OCI-LY7 (cell line): Measurements from ENCODE around the gene SLC25A25. TPM values are rescaled to one million over a fixed set of nuclear protein-coding genes. Genes with fewer than 3 reads are reported as not detected.

Experiments used
- BruUV-seq: library from RNA; stranded (reverse); fragments of 400-500 nt; replicated peaks from 2 replicates; lab custom pipeline; 2021; lab: Mats Ljungman, UMichigan
- CTCF ChIA-PET: fragments of 300-600 bp; sonication (Branson Sonifier 250); formaldehyde crosslinking; loops from one replicate; lab custom pipeline; 2022; ENCODE audit warnings: antibody characterized with exemption; ENCODE audit not compliant: unreplicated experiment; lab: Charles Lee
- POLR2A ChIA-PET: fragments of 300-600 bp; sonication (Branson Sonifier 250); formaldehyde crosslinking; loops from one replicate; lab custom pipeline; 2022; ENCODE audit warnings: antibody characterized with exemption; lab: Charles Lee
- DNase-seq: peaks from one replicate; pipeline ENCODE4 v3.0.0-alpha.2; 2015; ENCODE audit warnings: low spot score
- H2AFZ ChIP-seq: fragments of 200-600 bp; sonication (generic), shearing (Covaris generic); 2 replicates; pipeline ENCODE4 v1.6.1; 2014; ENCODE audit warnings: mild to moderate bottlenecking, antibody characterized with exemption, low read length, moderate library complexity
- H3K27ac ChIP-seq: fragments of 200-600 bp; sonication (generic); 2 replicates; pipeline ENCODE4 v1.5.1; 2014; ENCODE audit warnings: mixed run types, low read depth, mild to moderate bottlenecking, moderate library complexity, low read length, inconsistent platforms; ENCODE audit not compliant: poor library complexity, severe bottlenecking
- H3K36me3 ChIP-seq: fragments of 200-600 bp; sonication (generic); 2 replicates; pipeline ENCODE4 v1.6.1; 2014; ENCODE audit warnings: mild to moderate bottlenecking, antibody characterized with exemption, low read length, moderate library complexity, mixed read lengths; ENCODE audit not compliant: insufficient read depth
- H3K4me1 ChIP-seq: fragments of 200-600 bp; sonication (generic); 2 replicates; pipeline ENCODE4 v1.5.1; 2014; ENCODE audit warnings: mild to moderate bottlenecking, low read length; ENCODE audit not compliant: insufficient read depth, poor library complexity, severe bottlenecking
- H3K4me2 ChIP-seq: fragments of 200-600 bp; sonication (generic); 2 replicates; pipeline ENCODE4 v1.6.1; 2014; ENCODE audit warnings: mild to moderate bottlenecking, low read length
- H3K4me3 ChIP-seq: fragments of 200-600 bp; sonication (generic); 2 replicates; pipeline ENCODE4 v1.5.1; 2014; ENCODE audit warnings: mild to moderate bottlenecking, low read depth, low read length; ENCODE audit not compliant: poor library complexity, severe bottlenecking
- H3K79me2 ChIP-seq: fragments of 200-600 bp; sonication (generic); 2 replicates; pipeline ENCODE4 v1.6.1; 2016; ENCODE audit warnings: low read depth, mild to moderate bottlenecking, low read length, moderate library complexity, mixed read lengths; ENCODE audit not compliant: insufficient read depth
- H3K9me2 ChIP-seq: fragments of 200-600 bp; sonication (generic); 2 replicates; pipeline ENCODE4 v1.6.1; 2016; ENCODE audit warnings: mild to moderate bottlenecking, low read length, mixed read lengths; ENCODE audit not compliant: insufficient read depth
- H3K9me3 ChIP-seq: fragments of 200-600 bp; sonication (generic); 2 replicates; pipeline ENCODE4 v1.6.1; 2014; ENCODE audit warnings: mild to moderate bottlenecking, mixed run types, low read length, mixed read lengths
- H4K20me1 ChIP-seq: fragments of 200-600 bp; sonication (generic); 2 replicates; pipeline ENCODE4 v1.6.1; 2014; ENCODE audit warnings: mild to moderate bottlenecking, antibody characterized with exemption, low read length, moderate library complexity, mixed read lengths; ENCODE audit not compliant: insufficient read depth
- CTCF ChIP-seq: fragments of 200-600 bp; sonication (generic); conservative IDR thresholded peaks from 2 replicates; pipeline ENCODE4 v1.5.1; 2014; ENCODE audit warnings: mild to moderate bottlenecking, antibody characterized with exemption, low read length, moderate library complexity, mixed read lengths
- EZH2phosphoT487 ChIP-seq: fragments of 200-600 bp; sonication (generic); IDR thresholded peaks from 2 replicates; pipeline ENCODE4 v1.6.1; 2018; ENCODE audit warnings: low read depth, borderline replicate concordance, mild to moderate bottlenecking, mixed run types, antibody characterized with exemption, low read length, moderate library complexity, mixed read lengths
- intact Hi-C: fragments of 100-400 bp; cut with micrococcal nuclease; formaldehyde crosslinking; loops from one replicate; pipeline ENCODE4 v1.10.0; 2022; ENCODE audit not compliant: unreplicated experiment
- total RNA-seq, 2 experiments: library from RNA; depleted of rRNA in 1 of 2; stranded (reverse); fragments of >200 nt in 1 of 2; shearing (Covaris generic) in 1 of 2; gene quantifications; 2 replicates each; pipeline ENCODE4 v1.2.3, GENCODE V29; 2014 to 2022

SLC25A25 gene
- total RNA-seq, 2 experiments from 2014 or later = 17.6 to 21.4 TPM

- BruUV-seq = no TSS peak
- POLR2A ChIA-PET = interaction anchor here (0.6 to 2.9 kb wide), 13 partner anchors 10 to 109 kb away, joined by 3 to 25 read pairs (median 4); partner anchors contain the start of genes EEIG1 and NAIF1
- Histone ChIP-seq H3K4me2 (peak overlapping the region; percentile 66), H3K79me2 (no peaks in the 10 kb centered on the region), H3K9me2 (no peaks in the 10 kb centered on the region), H3K36me3 (no peaks in the 10 kb centered on the region), H3K4me3 (peak overlapping the region; percentile 56), H3K27ac (peak overlapping the region; percentile 78), H4K20me1 (no peaks in the 10 kb centered on the region), H2AFZ (peak overlapping the region; percentile 60), H3K4me1 (peaks cover 71% of the 10 kb centered on the region), H3K9me3 (no peaks in the 10 kb centered on the region)
- intact Hi-C loops = loop anchor here (1.0 to 2.0 kb wide), 2 partner anchors 18 to 47 kb away; partner anchors contain the start of gene EEIG1
- TF ChIP-seq CTCF = no peak
- no peak for TF ChIP-seq EZH2phosphoT487
- CTCF ChIA-PET = no interaction called here
- peak; percentile 39 for DNase-seq
Observed at GRCh38 chr9:128026773-128027541, 41.1 kb upstream of the SLC25A25 start.

GRCh38 chr9:128027705-128028104, 40.3 kb upstream of the SLC25A25 start:
- BruUV-seq = no TSS peak
- Histone ChIP-seq H3K27ac (peak overlapping the region; percentile 78), H4K20me1 (no peaks in the 10 kb centered on the region), H2AFZ (peak overlapping the region; percentile 60; the same call in 1 of the 2 replicates), H3K36me3 (no peaks in the 10 kb centered on the region), H3K4me3 (no peak overlapping the region), H3K79me2 (no peaks in the 10 kb centered on the region), H3K4me2 (peak overlapping the region; percentile 66), H3K9me3 (no peaks in the 10 kb centered on the region), H3K4me1 (peaks cover 78% of the 10 kb centered on the region), H3K9me2 (no peaks in the 10 kb centered on the region)
- ChIA-PET CTCF (no interaction called here), POLR2A (interaction anchor here (0.6 to 2.9 kb wide), 10 partner anchors 11 to 109 kb away, joined by 3 to 25 read pairs (median 4); partner anchors contain the start of genes EEIG1 and NAIF1)
- no peak for DNase-seq
- intact Hi-C loops = loop anchor here (2.0 kb wide), 1 partner anchor 19 kb away; no protein-coding TSS in a partner anchor
- TF ChIP-seq EZH2phosphoT487 (no peak), CTCF (no peak)
